ENCODE measurements around the gene CCNL2. TPM values are rescaled to one million over a fixed set of nuclear protein-coding genes. Genes with fewer than 3 reads are reported as not detected.

Gene CCNL2
- total and polyA plus RNA-seq, 2 of the 13 experiments (the other 11 are each of a cell fraction or from before 2014, with no cell fraction given): 105 to 340 TPM

GRCh38 chr1:1399187-1399871, at the start of gene CCNL2 (continued):
- TF ChIP-seq MYPOP (CRISPR knock-in tag; IDR thresholded peaks at IDR 0.05): peak; percentile 61; the same call in 1 of the 2 replicates
- TF ChIP-seq FOXK2 (IDR thresholded peaks at IDR 0.05): no peak
- no peak for TF ChIP-seq ZBTB43 (CRISPR knock-in tag; conservative IDR thresholded peaks at IDR 0.05)
- peak; percentile 94; the same call in 2 of the 3 replicates for TF ChIP-seq MXI1 (IDR thresholded peaks at IDR 0.05; ENCODE audit: borderline replicate concordance, low read depth, low read length)
- TF ChIP-seq NR0B2 (CRISPR knock-in tag; IDR thresholded peaks at IDR 0.05): peak; percentile 19; the same call in 1 of the 2 replicates
- TF ChIP-seq CTCF (CRISPR knock-in tag; IDR thresholded peaks at IDR 0.05): peak; percentile 63
- peak; percentile 89; the same call in 1 of the 2 replicates for TF ChIP-seq MYC (CRISPR knock-in tag; IDR thresholded peaks at IDR 0.05; ENCODE audit: borderline replicate concordance)
- TF ChIP-seq SETDB1 (CRISPR knock-in tag; IDR thresholded peaks at IDR 0.05; ENCODE audit: borderline replicate concordance): no peak
- TF ChIP-seq ZBED4 (CRISPR knock-in tag; IDR thresholded peaks at IDR 0.05; ENCODE audit: borderline replicate concordance): peak; percentile 72; the same call in 1 of the 2 replicates
- TF ChIP-seq ZNF724P (CRISPR knock-in tag; IDR thresholded peaks at IDR 0.05; ENCODE audit: borderline replicate concordance): peak; percentile 95
- TF ChIP-seq ZNF296 (CRISPR knock-in tag; conservative IDR thresholded peaks at IDR 0.05): no peak
- TF ChIP-seq ZNF20 (CRISPR knock-in tag; IDR thresholded peaks at IDR 0.05): no peak
- TF ChIP-seq GATAD1 (CRISPR knock-in tag; IDR thresholded peaks at IDR 0.05): peak; percentile 94
- TF ChIP-seq SYNCRIP (IDR thresholded peaks at IDR 0.05; ENCODE audit: insufficient read depth, low read depth, low read length): no peak
- peak; percentile 91 for TF ChIP-seq KLF12 (CRISPR knock-in tag; IDR thresholded peaks at IDR 0.05; ENCODE audit: borderline replicate concordance)
- peak; percentile 40; the same call in 1 of the 2 replicates for TF ChIP-seq HOXA5 (CRISPR knock-in tag; IDR thresholded peaks at IDR 0.05)
- TF ChIP-seq ZNF281 (CRISPR knock-in tag; IDR thresholded peaks at IDR 0.05; ENCODE audit: borderline replicate concordance): peak; percentile 9; the same call in 1 of the 2 replicates
